ENCODE measurements around the gene PRKD3.

DNA sequence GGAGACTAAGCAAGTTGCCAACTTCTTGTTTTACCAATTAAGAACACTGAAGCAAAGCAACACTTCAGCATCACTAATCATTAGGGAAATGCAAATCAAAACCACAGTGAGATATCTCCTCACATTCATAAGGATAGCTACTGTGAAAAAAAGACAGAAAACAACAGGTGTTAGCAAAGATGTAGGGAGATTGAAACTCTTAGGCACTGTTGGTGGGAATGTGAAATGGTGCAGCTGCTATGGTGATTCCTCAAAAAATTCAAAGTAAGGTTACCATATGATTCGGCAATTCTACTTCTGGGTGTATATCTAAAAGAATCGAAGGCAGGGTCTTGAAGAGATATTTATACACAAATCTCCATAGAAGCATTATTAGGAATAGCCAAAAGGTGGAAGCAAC, 8.6 kb upstream of the PRKD3 start:
- no peak for TF ChIP-seq SUZ12 (IDR thresholded peaks at IDR 0.05)
- TF ChIP-seq FOXM1 (IDR thresholded peaks at IDR 0.05; ENCODE audit: borderline replicate concordance), result no peak
- TF ChIP-seq TARDBP (IDR thresholded peaks at IDR 0.05), result no peak
- no peak for TF ChIP-seq FOXK2 (IDR thresholded peaks at IDR 0.05)
- TF ChIP-seq BHLHE40 (IDR thresholded peaks at IDR 0.05; ENCODE audit: borderline replicate concordance), result no peak
- no peak for TF ChIP-seq ZNF384 (IDR thresholded peaks at IDR 0.05)
- no peak for TF ChIP-seq SP1 (IDR thresholded peaks at IDR 0.05)
- no peak for TF ChIP-seq CTBP1 (IDR thresholded peaks at IDR 0.05; ENCODE audit: borderline replicate concordance)
